Midbrain (tissue), 1 donor: ENCODE data around the gene MMP1.

Experiments used
- DNase-seq: peaks from one replicate; lab custom pipeline; 2025; lab: John Stamatoyannopoulos, UW

The MMP1 gene

DNA sequence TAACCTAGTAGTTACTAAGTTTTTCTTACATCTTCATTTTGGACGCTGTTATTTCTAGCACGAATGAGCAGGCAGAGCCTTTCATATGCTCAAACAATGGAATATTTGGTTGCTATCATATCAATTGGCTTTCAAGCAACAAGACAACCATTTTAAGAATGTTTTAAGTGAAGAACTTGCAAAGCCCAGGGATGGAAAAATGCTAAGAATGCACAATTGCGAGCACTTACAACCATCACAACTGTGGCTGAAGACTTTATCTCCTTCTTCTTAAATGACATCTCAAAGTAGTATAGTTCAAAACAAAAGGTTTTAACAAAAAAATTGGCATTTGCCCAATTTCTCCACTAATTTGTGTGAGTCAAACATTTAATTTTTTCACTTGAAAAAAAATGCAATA, 8.3 kb upstream of the MMP1 start:
- no peak for DNase-seq

DNA sequence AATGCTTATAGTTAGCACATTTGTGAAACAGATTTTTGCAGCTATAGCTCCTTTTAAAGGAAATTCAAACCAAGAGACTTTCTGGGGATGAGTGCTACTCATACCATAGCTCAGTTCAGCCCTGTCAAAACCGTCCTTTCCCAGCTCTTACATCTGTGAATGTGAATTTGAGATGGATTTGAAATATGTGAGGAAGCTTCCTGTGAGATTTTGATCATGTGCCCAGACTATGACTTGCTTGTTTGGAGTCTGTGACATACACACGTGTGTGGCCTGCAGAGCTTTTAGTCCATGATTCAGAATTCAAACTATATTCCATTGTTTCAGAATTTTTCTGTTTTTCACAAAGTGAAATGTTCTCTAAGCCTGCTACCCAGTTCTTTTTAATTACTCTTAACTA, 4.4 kb upstream of the MMP1 start:
- DNase-seq, result no peak

DNA sequence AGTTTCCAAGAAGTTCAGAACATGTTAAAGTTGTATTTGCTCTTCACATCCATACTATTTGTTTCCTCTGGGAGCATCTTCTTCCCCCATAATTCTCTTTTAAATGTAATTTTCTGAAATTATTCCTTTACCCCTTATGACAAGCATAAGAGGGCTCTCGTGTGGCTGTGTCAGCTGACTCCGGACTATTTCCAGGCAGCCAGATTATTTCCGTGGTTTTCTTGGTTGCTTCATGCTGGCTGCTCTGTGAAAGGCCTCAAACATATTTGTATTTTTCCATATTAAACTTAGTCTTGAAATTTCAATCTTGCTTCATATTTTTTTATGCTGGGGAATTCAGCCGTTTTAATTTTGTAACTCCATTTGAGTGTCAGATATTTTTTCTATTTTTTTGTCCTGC, 2.8 kb upstream of the MMP1 start:
- DNase-seq, result no peak

DNA sequence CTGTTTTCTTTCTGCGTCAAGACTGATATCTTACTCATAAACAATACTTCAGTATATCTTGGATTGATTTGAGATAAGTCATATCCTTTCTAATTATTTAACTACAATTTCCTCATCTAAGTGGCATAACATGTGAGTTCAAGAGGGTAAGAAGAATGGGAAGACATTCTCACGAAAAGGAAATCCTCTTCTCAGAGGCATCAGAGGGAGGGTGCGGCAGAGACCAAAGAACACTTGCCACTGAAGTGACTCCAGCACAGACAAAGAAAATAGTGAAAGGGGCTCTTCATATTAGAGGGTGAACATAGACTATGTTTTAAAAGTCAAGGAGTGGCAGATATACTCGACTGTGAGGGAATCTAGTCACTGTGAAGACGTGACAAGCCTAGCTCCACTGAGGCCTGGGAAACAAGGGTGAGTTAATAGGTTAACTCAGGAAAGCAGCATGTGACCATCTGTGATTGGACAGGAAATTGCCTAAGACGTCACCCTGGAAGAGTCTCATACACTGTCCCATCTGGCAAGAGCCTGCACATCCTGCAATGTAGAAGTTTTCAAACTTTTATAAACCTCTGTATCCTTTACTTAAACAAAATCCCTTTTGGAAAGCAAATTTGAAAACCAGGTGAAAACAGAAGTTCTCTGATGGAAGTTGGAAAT, 1.9 kb upstream of the MMP1 start:
- no peak for DNase-seq

DNA sequence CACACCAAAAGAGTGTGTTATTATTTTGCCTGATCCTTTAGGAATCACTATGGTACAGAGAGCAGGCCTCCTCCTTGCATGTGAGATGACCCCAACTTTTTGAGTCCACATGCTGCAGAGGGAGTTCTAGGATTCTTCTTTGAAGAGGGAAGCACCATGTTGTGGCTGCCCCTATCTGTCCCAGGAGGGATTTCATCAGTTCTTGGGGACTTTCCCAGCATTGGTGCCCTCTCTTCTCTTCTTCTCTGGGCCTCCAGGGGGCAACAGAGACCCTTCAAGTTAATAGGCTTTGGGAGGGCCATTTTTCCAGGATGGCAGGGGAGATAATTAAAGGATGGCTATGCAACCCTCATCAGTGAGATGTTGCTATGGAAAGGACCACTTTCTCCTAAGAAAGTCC, 3.6 kb downstream of the MMP1 start:
- no peak for DNase-seq

DNA sequence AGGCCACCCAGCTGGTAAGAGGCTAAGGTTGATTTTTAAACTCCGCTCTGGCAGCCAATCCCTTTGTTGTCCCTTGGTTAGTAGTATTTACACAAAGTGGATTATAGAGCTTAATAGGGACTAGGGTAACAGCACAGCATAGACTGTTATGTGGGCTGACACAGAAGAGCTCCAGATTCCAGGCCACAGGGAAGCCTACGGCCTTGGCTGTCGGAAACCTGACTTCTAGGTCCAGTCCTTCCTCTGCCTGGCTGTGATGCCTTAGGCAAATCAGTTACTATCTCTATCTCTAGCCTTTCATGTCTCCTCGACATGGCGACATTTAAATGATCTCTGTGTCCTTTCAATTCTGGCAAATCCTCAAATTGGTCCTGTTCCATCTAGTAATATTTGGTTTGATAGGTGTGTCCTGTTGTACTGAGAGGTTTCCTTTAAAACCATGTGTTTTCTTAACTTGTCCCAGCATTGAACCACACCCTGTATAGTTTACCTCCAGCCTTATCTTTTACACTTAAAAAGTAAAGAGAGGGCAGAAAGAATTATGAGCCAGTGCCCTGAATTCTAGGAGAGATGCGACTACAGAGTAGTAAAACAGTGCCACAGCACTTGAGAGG, 4.2 kb downstream of the MMP1 start:
- DNase-seq, result no peak

DNA sequence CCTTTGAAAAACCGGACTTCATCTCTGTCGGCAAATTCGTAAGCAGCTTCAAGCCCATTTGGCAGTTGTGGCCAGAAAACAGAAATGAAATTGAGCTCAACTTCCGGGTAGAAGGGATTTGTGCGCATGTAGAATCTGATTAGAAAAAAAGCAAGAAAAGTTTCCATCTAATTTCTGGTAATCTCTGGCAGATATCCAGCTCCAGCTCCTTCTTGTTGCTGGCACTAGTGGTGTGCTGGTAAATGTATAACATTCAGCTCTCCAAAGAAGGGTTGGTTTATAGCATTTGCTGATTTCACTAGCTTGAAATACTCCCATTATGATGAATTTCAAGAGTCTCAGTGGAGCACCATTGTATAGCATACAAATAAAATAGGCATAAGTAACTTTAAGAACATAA, 5.4 kb downstream of the MMP1 start:
- no peak for DNase-seq

DNA sequence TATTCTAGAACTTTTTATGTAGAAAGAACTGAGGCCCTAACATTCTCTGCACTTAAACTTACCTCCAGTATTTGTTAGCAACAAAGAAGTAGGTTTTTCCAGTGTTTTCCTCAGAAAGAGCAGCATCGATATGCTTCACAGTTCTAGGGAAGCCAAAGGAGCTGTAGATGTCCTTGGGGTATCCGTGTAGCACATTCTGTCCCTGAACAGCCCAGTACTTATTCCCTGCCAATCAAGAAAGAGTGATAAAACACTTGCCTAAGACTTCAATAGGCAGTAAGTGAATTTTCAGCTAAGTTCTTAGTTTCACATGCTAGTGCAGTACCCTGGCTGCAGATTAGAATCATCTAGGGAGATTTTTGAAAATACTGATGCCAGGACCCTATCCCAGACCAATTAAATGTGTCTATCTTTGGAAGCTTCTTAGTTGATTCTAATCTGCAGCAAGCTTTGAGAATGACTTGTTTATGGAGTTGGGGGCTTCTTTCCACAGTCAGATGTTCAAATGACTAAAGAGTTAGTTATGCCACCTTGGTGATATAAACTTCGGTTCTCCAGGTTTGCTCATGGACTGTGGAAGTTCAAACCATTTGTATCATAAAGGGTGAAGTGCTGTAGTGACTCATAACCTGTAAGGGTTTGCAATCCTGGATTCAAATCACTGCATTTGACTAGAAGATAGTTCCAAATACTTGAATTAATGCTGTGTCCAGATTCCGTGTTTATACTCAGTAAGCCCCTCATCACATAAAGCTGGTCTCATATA, 6.5 kb downstream of the MMP1 start:
- no peak for DNase-seq

DNA sequence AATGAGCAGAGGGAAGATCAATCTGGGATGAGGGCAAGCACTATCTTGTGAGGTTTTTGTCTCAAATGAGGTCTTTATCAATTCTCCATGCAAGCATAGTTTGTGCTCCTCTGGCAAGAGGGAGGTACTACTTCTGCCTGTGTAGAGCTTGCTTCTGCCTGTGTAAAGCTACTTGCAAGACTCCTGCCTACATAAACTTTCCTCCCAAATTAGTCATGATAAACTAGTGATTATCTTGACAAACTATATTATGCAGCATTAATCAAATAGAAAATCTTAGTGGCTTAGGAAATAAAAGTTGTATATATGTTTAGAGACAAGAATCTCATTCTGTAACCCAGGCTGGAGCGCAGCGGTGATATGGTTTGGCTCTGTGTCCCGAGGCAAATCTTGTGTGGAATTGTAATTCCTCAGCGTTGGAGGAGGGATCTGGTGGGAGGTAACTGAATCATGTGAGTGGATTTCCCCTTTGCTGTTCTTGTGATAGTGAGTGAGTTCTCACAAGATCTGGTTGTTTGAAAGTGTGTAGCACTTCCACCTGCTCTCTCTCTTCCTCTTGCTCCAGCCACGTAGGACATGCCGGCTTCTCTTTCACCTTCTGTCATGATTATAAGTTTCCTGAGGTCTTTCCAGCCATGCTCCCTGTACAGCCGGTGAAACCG, 9.5 kb downstream of the MMP1 start:
- DNase-seq, result no peak

DNA sequence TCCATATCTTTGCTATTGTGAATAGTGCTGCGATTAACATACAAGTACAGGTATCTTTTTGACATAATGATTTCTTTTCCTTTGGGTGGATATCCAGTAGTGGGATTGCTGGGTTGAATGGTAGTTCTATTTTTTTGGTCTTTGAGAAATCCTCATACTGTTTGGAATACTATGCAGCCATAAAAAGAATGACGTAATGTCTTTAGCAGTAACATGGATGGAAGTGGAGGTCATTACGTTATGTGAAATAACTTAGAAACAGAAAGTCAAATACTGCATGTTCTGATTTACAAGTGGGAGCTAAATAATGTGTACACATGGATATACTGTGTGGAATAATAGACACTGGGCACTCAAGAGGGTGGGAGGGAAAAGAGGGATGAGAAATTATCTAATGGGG, 13.6 kb downstream of the MMP1 start:
- DNase-seq, result no peak

DNA sequence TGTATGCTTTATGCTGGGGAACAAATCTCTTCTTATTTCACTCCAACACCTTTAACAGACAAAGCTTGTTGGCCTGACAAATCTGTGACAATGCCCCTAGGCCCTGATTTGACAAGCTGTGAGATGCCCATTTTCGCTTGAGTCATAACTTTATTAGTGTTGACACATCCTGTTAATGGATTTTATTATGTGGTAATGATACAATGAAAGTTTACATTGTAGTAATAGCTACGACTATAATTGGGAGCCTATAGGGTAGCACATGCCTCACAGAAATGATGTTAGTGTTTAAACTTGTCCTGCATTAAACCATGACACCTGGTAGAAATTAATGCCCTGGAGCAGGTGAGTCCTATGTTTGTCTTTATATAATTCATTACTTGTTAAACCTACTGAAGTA, 14.2 kb downstream of the MMP1 start:
- DNase-seq, result no peak

DNA sequence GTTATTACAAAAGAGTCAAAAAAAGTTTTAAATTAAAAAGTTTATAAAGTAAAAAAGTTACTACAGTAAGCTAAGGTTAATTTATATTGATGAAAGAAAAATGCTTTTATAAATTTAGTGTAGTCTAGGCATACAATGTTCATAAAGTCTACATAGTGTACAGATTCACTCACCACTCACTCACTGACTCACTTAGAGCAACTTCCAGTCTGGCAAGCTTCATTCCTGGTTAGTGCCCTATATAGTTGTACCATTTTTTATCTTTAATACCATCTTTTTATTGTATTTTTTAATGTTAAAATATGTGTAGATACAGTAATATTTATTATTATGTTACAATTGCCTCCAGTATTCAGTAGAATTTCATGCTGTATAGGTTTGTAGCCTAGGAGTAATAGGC, 14.9 kb downstream of the MMP1 start:
- no peak for DNase-seq

DNA sequence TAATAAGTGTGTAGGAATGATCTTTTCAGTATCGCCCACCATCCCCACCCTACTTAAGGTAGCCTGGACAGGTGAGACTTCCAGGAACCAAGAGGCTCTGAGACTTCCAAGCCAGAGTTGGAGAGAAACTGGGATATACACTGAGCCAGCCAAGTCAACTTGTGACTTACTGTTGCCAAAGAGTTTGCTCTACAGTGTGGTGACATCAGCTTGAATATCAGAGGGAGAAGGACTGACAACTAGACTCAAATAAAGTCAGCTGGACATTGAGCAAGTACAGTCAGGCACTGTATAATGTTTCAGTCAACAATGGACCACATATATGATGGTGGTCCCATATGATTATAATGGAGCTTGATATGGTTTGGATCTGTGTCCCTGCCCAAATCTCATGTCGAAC, 16.3 kb downstream of the MMP1 start:
- DNase-seq, result no peak

DNA sequence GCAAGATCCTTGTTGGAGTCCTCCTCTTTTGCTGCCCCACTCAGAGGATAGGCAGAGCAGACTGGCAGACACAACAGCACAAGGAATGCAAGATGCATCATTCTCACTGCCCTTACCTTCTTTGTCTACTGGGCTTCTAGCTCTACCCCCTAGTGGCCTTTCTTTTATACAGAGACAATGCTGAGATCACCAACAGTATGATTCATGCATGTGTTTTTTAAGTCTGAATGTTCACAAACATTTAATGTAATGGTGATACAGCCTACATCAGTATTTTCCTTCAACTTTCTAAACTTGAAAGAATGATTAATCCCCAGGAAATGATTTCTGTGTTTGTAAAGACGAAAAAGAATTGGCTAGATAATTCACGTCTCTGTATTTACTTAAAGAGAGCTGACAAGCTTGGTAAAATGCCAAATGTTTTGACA, 17.5 kb downstream of the MMP1 start, which contains the start of gene MMP10:
TSS of gene MMP10 (minus strand) at position 138 of the 428 bp plus-strand sequence. CDS start at position 101, 37 bp downstream.
- DNase-seq, result no peak

DNA sequence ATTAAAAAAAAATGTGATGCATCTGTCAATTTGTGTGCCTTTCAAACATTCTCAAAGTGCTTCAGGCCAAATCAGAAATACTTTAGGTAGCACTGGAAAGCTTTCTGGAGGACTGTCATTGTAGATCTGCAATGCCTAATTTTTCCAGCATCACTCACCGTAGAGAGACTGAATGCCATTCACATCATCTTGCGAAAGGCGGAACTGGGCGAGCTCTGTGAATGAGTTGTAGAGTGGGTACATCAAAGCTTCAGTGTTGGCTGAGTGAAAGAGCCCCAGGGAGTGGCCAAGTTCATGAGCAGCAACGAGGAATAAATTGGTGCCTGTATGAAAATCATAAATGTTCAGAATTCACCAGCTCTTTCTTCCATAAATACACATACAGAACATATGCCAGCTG, 21.5 kb downstream of the MMP1 start:
- DNase-seq, result no peak

DNA sequence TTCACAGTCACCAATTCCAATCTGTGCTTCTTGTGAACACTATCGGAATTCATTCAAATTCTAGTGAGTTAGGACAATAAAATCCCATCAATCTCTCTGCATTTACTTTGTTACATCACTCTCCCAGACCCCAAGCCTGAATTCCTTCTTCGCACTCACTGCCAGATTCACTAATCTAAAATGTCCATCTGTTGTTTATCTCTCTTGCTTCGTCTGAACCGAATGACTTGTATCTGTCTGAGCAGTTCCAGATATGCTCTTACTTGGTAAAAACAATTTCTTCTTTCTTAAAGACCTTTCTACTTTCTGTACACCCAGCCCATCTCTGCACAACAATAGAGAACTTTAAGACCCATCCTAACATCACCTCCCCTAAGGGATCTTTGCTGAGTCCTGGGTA, 24.6 kb downstream of the MMP1 start:
- DNase-seq, result no peak

DNA sequence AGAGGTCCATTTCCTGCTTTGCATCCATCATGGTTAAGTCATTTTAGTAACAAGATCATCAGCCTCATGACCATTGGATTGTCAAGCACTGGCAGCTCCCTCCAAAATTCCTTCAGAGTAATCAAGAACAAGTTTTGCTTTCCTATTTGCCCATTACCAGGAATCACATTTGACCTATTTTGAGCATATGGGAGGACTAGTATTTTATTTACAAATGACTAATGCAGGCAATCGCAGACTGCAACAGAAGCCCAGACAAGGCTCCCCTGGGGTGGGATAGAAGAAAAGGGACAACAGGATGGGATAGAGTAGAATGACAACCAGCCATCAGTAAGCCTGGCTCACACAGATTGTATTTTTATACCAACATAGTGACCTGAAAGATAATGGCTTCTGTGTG, 26.6 kb downstream of the MMP1 start:
- DNase-seq, result no peak

DNA sequence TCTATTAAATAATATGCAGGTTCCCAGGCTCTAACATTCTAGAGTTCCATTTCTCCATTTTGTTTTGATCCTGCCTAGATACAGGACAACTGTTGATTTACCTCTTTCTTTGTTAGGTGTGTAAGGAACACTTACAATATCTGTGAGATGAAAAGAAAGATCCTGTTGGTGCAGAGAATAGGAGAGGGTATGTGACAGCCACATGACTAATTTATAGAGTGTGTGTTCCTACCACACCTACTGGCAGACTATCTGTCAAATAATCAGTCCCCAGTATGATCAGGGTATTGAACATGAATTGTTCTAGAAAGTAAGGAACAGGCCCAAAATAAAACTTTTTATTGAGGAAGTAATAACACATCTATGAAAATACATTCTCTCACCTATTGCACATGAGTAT, 27.8 kb downstream of the MMP1 start:
- no peak for DNase-seq

DNA sequence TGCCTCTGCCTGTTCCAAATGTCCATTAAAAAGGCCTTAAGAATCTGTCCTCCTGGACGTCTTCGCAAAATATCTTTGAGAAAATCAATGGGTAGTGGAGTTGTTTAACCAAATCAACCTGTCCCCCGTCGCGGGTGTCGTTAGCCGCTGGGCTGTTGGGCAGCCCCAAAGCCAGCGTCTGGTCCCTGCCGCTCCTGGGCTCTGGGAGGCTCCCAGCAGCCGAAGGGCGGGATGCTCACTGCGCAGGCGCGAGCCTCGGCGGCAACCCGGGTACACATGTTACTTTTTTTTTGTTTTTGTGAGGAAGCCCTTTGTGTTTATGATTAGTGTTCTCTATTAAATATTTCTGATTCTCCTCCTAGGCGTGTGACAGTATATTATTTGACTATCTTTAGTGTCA, 30.2 kb downstream of the MMP1 start:
- DNase-seq, result no peak

DNA sequence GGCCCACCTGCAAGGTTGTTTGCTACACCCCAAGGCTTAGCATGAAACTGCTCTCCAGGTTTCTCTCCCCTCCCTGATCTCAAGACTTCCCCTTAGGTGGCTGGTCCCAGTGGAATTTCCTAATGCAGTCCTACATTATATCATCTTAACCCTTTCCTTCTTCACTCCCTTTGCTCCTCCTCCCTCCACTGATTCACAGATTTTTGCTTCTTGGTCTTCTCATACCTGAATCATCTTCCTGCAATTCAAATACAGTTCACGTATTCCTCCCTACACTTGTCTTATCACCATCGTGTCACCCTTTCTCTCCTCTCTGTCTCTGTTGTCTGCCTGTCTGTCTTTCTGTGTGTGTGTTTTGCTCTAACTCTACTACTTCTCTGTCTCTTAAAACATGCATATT, 34.5 kb downstream of the MMP1 start:
- no peak for DNase-seq

DNA sequence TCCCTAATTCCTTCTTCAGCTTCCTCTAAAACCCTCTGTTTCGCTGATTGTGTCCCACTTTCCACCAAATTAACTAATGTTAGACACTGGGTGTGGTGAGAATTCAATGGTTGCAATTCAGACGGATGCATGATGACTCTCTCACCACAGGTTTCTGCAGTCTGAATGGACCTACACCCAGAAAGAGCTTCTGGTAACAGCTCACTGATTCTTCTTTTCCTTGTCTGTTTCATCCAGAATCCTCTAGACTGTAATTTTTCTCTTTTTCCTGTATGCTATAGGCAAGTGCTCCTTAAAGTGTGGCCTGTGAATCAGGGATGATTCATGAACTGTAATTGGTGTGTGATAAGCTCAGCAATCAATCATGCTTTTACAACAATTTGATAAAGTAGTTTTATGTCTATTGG, 35.6 kb downstream of the MMP1 start:
- no peak for DNase-seq

DNA sequence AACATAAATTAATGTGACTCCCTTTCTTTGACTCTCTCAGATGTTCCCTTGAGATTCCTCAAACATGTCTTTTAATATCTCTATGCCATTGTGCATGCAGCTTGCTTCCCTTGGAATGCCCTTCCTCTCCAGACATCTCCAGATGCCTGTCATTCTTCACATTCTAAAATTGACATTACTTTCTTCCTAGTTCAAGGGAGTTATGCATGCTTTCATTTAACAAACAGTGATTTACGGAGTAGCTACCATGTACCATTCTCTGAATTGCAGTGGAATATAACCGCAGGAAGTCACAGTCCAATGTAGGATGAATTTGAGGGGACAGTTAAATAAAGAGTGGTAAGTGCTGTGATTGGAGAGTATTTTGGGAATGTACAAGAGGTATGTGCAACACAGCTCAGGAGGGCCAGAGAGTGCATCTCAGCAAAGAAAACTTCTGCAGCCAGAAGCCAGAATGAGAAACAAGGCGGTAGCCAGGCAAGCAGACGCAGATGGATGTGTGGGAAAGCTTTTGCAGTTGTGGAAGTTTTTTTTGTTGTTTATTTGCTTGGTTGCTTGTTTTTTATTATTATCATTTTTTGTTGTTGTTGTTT, 36.2 kb downstream of the MMP1 start:
- DNase-seq, result no peak
